ENCODE results near the gene TMEM184A. TPM values are rescaled to one million over a fixed set of nuclear protein-coding genes. Genes with fewer than 3 reads are reported as not detected.

The TMEM184A gene
- total RNA-seq, 2 experiments from 2014 or later = not detected

DNA sequence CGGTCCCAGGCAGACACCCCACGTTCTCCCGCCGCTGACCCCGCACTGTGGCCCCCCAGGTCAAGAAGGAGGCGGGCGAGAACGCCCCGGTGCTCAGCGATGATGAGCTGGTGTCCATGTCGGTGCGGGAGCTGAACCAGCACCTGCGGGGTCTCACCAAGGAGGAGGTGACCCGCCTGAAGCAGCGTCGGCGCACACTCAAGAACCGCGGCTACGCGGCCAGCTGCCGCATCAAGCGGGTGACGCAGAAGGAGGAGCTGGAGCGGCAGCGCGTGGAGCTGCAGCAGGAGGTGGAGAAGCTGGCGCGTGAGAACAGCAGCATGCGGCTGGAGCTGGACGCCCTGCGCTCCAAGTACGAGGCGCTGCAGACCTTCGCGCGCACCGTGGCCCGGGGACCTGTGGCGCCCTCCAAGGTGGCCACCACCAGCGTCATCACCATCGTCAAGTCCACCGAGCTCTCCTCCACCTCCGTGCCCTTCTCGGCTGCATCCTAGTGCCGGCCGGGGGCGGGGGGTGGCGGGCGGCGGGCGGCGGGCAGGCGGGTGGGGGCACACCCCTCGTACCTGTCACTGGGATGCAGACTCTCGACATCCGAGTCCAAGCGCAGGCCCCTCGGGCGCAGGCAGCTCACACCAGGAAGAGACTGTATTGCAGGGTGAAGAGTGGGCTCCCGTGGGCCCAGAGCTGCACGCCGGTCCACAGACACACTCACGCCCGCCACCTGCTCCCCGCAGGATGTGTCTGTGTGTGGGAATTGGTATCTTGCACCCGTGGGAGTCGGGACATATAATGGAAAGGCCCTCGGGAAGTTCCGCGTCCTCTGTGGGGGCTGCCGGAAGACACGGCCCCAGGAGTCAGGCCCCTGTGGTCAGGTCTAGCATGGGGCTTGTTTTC is 15.9 kb downstream of the TMEM184A start:
- DNase-seq (no peak), ATAC-seq (no peak)
- Mint-ChIP-seq H3K36me3 (peaks cover 11% of the 10 kb centered on the region), H3K4me3 (no peak overlapping the region), H3K27ac (no peak overlapping the region), H3K4me1 (peaks cover 2% of the 10 kb centered on the region), H3K27me3 (no peaks in the 10 kb centered on the region), H3K9me3 (ENCODE audit: low read depth) (no peaks in the 10 kb centered on the region)
- CTCF ChIA-PET = no interaction called here

GRCh38 chr7:1539181-1539881 is 16.7 kb downstream of the TMEM184A start:
- CTCF ChIA-PET = no interaction called here
- Mint-ChIP-seq H3K4me3 (no peak overlapping the region), H3K27me3 (no peaks in the 10 kb centered on the region), H3K27ac (no peak overlapping the region), H3K36me3 (peaks cover 11% of the 10 kb centered on the region), H3K9me3 (ENCODE audit: low read depth) (no peaks in the 10 kb centered on the region), H3K4me1 (peaks cover 4% of the 10 kb centered on the region)
- ATAC-seq (no peak), DNase-seq (no peak)

DNA sequence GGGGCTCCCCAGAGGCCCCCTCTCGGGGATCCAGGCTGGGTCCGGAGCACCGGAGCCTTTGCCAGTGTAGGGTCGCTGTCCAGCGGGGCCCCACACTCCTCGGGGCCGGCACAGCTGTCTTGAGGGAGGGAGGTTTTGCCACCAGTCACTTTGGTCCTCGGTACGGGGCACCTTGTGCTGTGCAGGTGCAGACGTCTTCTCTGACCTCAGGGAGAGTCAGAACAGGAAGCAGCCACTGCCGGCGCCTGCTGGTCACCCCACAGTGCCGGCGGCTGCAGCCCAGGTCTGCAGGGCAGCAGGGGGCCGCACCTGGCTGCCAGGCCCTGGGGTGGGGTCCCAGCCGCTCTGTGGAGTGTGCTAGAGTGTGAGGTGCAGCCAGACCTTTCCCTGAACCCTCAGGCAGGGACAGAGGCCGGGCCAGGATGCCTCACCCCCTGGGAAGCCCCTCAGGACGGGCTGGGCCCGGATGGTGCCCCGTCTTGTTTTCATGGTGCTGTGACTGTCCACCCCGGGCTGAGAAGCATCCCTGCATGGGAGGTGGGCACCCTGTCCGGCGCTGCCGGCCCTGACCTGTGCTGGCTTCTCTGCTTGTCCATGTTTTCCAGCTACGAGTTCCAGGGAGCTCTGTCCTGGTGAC is 17.3 kb downstream of the TMEM184A start:
- H3K9me3 Mint-ChIP-seq (ENCODE audit: low read depth) = no peaks in the 10 kb centered on the region
- DNase-seq (no peak), ATAC-seq (no peak)
- no peaks in the 10 kb centered on the region for H3K27me3 Mint-ChIP-seq
- peaks cover 10% of the 10 kb centered on the region for H3K4me1 Mint-ChIP-seq
- H3K36me3 Mint-ChIP-seq = peaks cover 11% of the 10 kb centered on the region
- CTCF ChIA-PET = no interaction called here
- no peak overlapping the region for H3K4me3 Mint-ChIP-seq
- no peak overlapping the region for H3K27ac Mint-ChIP-seq

DNA sequence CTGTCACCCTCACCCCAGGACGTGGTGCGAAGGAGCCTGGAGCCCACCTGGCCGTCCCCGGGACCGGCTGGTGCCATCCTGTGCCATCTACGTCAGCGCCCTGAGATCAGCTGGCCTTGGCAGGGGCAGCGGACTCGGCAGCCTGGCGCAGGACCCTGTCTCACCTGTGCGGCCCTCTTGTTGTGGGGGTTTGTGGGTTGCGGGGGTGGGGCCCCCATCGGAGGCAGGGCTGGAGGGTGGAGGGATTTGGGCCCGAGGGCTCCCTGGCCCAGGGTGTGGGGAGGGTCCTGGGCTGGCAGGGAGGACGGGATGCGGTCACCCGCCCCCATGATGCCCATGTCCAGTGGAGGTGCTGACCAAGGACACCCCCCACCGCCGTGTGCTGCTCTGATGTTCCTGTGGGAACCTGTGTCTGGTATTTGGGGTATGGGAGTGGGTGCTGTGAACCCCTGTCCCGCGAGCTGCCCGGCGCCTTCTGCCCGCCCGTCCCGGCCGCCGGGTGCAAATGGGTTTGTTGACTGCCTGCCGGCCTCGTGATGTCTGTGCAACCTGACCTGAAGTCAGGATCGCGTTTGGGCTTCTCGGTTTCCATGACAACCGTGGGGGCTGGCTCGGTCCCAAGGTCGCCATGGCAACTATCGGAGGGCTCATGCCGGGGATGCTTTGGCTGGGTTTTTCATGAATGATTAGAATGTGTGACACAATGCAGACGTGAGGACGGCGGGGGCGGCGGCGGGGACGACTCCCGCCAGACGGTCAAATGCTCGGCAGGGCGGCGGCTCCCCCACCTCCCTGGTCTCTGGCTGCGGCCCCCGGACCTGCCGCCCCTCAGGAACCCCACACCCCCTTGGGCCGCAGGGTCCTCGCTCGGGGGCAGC is 18.2 kb downstream of the TMEM184A start:
- no peak overlapping the region for H3K27ac Mint-ChIP-seq
- H3K4me1 Mint-ChIP-seq = peaks cover 19% of the 10 kb centered on the region
- no peak for DNase-seq
- peaks cover 11% of the 10 kb centered on the region for H3K36me3 Mint-ChIP-seq
- no peak for ATAC-seq
- no peaks in the 10 kb centered on the region for H3K27me3 Mint-ChIP-seq
- no peak overlapping the region for H3K4me3 Mint-ChIP-seq
- no peaks in the 10 kb centered on the region for H3K9me3 Mint-ChIP-seq (ENCODE audit: low read depth)
- CTCF ChIA-PET = no interaction called here

GRCh38 chr7:1536743-1537534 is 19.1 kb downstream of the TMEM184A start:
- CTCF ChIA-PET = no interaction called here
- peaks cover 28% of the 10 kb centered on the region for H3K4me1 Mint-ChIP-seq

DNA sequence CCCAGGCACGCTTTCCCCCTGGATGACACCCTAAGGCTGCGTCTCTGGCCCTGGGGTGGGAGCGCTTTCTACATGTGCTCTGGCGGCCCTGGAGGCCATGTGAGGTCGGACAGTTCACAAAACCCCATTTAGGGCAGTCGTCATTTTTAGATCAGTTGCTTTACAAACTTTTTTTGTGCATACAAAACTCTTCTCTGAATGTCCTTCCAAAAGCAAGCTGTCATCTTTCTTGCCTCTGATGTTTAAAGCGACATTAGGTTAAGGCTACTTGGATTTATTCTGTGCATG is 19.6 kb downstream of the TMEM184A start:
- Mint-ChIP-seq H3K36me3 (peaks cover 11% of the 10 kb centered on the region), H3K4me3 (no peak overlapping the region), H3K27me3 (no peaks in the 10 kb centered on the region), H3K27ac (no peak overlapping the region), H3K9me3 (ENCODE audit: low read depth) (no peaks in the 10 kb centered on the region), H3K4me1 (peaks cover 33% of the 10 kb centered on the region)
- CTCF ChIA-PET = no interaction called here
- ATAC-seq (no peak), DNase-seq (no peak)

More at GRCh38 chr7:1536743-1537534, 19.1 kb downstream of the TMEM184A start:
- Mint-ChIP-seq H3K36me3 (peaks cover 11% of the 10 kb centered on the region), H3K9me3 (ENCODE audit: low read depth) (no peaks in the 10 kb centered on the region), H3K27ac (no peak overlapping the region), H3K4me3 (no peak overlapping the region), H3K27me3 (no peaks in the 10 kb centered on the region)
- ATAC-seq (no peak), DNase-seq (no peak)

DNA sequence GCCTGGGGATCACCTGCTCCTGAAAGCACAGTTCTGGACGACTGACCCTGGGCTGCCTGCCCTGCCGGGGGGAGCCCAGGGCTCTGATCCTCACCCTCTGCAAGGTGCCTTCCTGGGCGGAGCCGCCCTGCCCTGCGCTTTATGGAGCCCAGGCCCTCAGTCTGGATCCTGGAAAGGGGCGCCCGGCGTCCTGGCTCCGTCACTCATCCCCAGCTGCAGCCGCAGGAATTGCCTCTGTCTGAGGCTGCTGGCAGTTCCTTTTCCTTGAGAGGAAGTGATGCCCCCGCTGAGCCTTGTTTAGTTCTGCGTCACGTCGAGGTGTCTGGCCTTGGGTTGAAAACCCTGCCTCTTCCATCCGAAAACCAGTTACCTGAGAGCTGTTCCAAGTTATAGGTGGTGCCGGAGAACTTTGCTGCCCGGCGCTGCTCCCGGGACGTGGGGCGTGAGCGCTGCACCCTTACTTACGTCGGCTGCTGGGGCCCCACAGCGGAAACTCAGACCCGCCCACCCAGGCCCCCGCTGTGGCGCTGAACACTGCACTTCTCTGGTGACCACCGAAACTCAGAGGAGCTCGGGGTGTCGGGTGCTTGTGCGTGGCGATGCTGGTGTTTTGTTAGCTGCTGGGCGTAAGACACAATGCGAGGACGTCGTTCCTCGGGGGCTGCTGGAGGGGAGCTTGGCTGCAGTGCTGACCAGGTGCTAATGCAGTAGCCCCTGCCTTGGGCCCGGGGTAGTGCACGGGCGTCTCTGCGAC is 20.1 kb downstream of the TMEM184A start:
- DNase-seq = no peak
- peaks cover 7% of the 10 kb centered on the region for H3K36me3 Mint-ChIP-seq
- no peaks in the 10 kb centered on the region for H3K9me3 Mint-ChIP-seq (ENCODE audit: low read depth)
- no peak overlapping the region for H3K4me3 Mint-ChIP-seq
- CTCF ChIA-PET = interaction anchor here (0.7 kb wide), 1 partner anchor 79 kb away, joined by 3 read pairs; no protein-coding TSS in a partner anchor
- ATAC-seq = no peak
- H3K27me3 Mint-ChIP-seq = no peaks in the 10 kb centered on the region
- H3K27ac Mint-ChIP-seq = no peak overlapping the region
- peaks cover 34% of the 10 kb centered on the region for H3K4me1 Mint-ChIP-seq

GRCh38 chr7:1535100-1535458 is 20.9 kb downstream of the TMEM184A start:
- Mint-ChIP-seq H3K4me1 (peaks cover 34% of the 10 kb centered on the region), H3K4me3 (no peak overlapping the region), H3K36me3 (peaks cover 3% of the 10 kb centered on the region), H3K27ac (no peak overlapping the region), H3K27me3 (no peaks in the 10 kb centered on the region), H3K9me3 (ENCODE audit: low read depth) (no peaks in the 10 kb centered on the region)
- DNase-seq (no peak), ATAC-seq (no peak)
- CTCF ChIA-PET = interaction anchor here (0.7 kb wide), 1 partner anchor 78 kb away, joined by 3 read pairs; no protein-coding TSS in a partner anchor

GRCh38 chr7:1534330-1535099 is 21.5 kb downstream of the TMEM184A start:
- CTCF ChIA-PET = interaction anchor here (0.7 to 1.0 kb wide), 2 partner anchors 22 to 78 kb away, joined by 3 to 4 read pairs; partner anchors contain the start of gene TMEM184A
- H3K27me3 Mint-ChIP-seq = no peaks in the 10 kb centered on the region
- no peak for ATAC-seq
- DNase-seq = no peak
- peaks cover 2% of the 10 kb centered on the region for H3K36me3 Mint-ChIP-seq
- peaks cover 34% of the 10 kb centered on the region for H3K4me1 Mint-ChIP-seq
- no peak overlapping the region for H3K4me3 Mint-ChIP-seq
- H3K9me3 Mint-ChIP-seq (ENCODE audit: low read depth) = no peaks in the 10 kb centered on the region
- H3K27ac Mint-ChIP-seq = peak overlapping the region; percentile 90

- ATAC-seq (peak; percentile 60), DNase-seq (peak; percentile 83)
- H3K36me3 Mint-ChIP-seq = peaks cover 2% of the 10 kb centered on the region
- H3K27ac Mint-ChIP-seq = peak overlapping the region; percentile 90
- peaks cover 34% of the 10 kb centered on the region for H3K4me1 Mint-ChIP-seq
- no peaks in the 10 kb centered on the region for H3K27me3 Mint-ChIP-seq
- H3K9me3 Mint-ChIP-seq (ENCODE audit: low read depth) = no peaks in the 10 kb centered on the region
- CTCF ChIA-PET = interaction anchor here (1.0 to 2.1 kb wide), 3 partner anchors 20 to 59 kb away, joined by 3 to 6 read pairs (median 4); partner anchors contain the start of gene TMEM184A
- H3K4me3 Mint-ChIP-seq = peak overlapping the region; percentile 80
Measured at GRCh38 chr7:1533547-1534329, 22.3 kb downstream of the TMEM184A start.

GRCh38 chr7:1533255-1533546 is 22.8 kb downstream of the TMEM184A start:
- DNase-seq (no peak), ATAC-seq (no peak)

More at GRCh38 chr7:1533255-1533546, 22.8 kb downstream of the TMEM184A start:
- peaks cover 34% of the 10 kb centered on the region for H3K4me1 Mint-ChIP-seq
- peaks cover 2% of the 10 kb centered on the region for H3K36me3 Mint-ChIP-seq
- CTCF ChIA-PET = interaction anchor here (1.0 to 2.1 kb wide), 4 partner anchors 19 to 59 kb away, joined by 3 to 6 read pairs (median 4); partner anchors contain the start of gene TMEM184A
- peak overlapping the region; percentile 80 for H3K4me3 Mint-ChIP-seq
- H3K27ac Mint-ChIP-seq = peak overlapping the region; percentile 90
- no peaks in the 10 kb centered on the region for H3K9me3 Mint-ChIP-seq (ENCODE audit: low read depth)
- no peaks in the 10 kb centered on the region for H3K27me3 Mint-ChIP-seq

Measured in activated CD8-positive, alpha-beta memory T cell treated with anti-CD3 and anti-CD28 coated beads, Interleukin-2, amount 10 ng/mL, durations not matched to agents 7 days and 5 days (primary cell).